SK-N-SH (cell line): ENCODE data around the gene ARHGAP5. TPM values are rescaled to one million over a fixed set of nuclear protein-coding genes. Genes with fewer than 3 reads are reported as not detected.

ENCODE experiments used
- CTCF ChIA-PET: fragments of 300-600, 350-600 bp; formaldehyde crosslinking; extraction: SDS; loops from one replicate; lab custom pipeline; 2021; lab: Yijun Ruan, JAX
- POLR2A ChIA-PET: fragments of 350-600 bp; sonication (Branson Sonifier 250); formaldehyde crosslinking; extraction: SDS; loops from one replicate; lab custom pipeline; 2020; ENCODE audit warnings: antibody characterized with exemption, inconsistent platforms; lab: Yijun Ruan, JAX
- DNase-seq: peaks from one replicate; pipeline ENCODE4 v3.0.0; 2012
- H2AFZ ChIP-seq: fragments of 200-600 bp; sonication (generic); 2 replicates; pipeline ENCODE4 v1.8.1; 2016; ENCODE audit warnings: antibody characterized with exemption, mild to moderate bottlenecking, low read depth
- H3F3A ChIP-seq: fragments of 200-600 bp; sonication (generic); replicated peaks from 2 replicates; pipeline ENCODE3; 2016; ENCODE audit warnings: antibody characterized with exemption, mild to moderate bottlenecking; ENCODE audit not compliant: insufficient read depth
- H3K27ac ChIP-seq, 2 experiments: fragments of 200-500 bp in 1 of 2; fragments of 200-600 bp in 1 of 2; sonication (Bioruptor generic) in 1 of 2; sonication (generic), shearing (Covaris generic) in 1 of 2; 2 replicates each; pipeline versions ENCODE4 v1.5.1 to v1.6.1; 2014 to 2016; ENCODE audit warnings: low read depth in 2 of 2, inconsistent platforms in 1 of 2, low read length in 1 of 2, mild to moderate bottlenecking in 1 of 2, mixed read lengths in 1 of 2
- H3K27me3 ChIP-seq: fragments of 200-600 bp; sonication (generic), shearing (Covaris generic); 2 replicates; pipeline ENCODE4 v1.6.1; 2016; ENCODE audit warnings: mixed run types; ENCODE audit not compliant: insufficient read depth
- H3K36me3 ChIP-seq, 2 experiments: fragments of 200-500 bp in 1 of 2; fragments of 200-600 bp in 1 of 2; sonication (Bioruptor generic) in 1 of 2; sonication (generic) in 1 of 2; replicated peaks in 1 of 2; 2 replicates each; pipeline versions ENCODE3 to v1.5.1; 2014 to 2016; ENCODE audit warnings: low read length in 1 of 2, mild to moderate bottlenecking in 1 of 2; ENCODE audit not compliant: insufficient read depth in 2 of 2, control insufficient read depth in 1 of 2
- H3K4me1 ChIP-seq, 2 experiments: fragments of 200-500 bp in 1 of 2; fragments of 200-600 bp in 1 of 2; sonication (Bioruptor generic) in 1 of 2; sonication (generic), shearing (Covaris generic) in 1 of 2; 2 replicates each; pipeline versions ENCODE4 v1.5.1 to v1.6.1; 2014 to 2016; ENCODE audit warnings: low read depth in 1 of 2, low read length in 1 of 2, mixed run types in 1 of 2; ENCODE audit not compliant: insufficient read depth in 2 of 2, control insufficient read depth in 1 of 2
- H3K4me2 ChIP-seq: fragments of 200-600 bp; sonication (generic), shearing (Covaris generic); 2 replicates; pipeline ENCODE4 v1.6.1; 2017; ENCODE audit warnings: mixed run types
- H3K4me3 ChIP-seq, 2 experiments: fragments of 200-500 bp in 1 of 2; fragments of 200-600 bp in 1 of 2; sonication (Bioruptor generic) in 1 of 2; sonication (generic), shearing (Covaris generic) in 1 of 2; 2 replicates each; pipeline versions ENCODE4 v1.5.1 to v1.8.1; 2014 to 2016; ENCODE audit warnings: low read depth in 2 of 2, inconsistent platforms in 1 of 2, low read length in 1 of 2, mild to moderate bottlenecking in 1 of 2, mixed read lengths in 1 of 2, moderate library complexity in 1 of 2
- H3K79me2 ChIP-seq: fragments of 200-600 bp; sonication (generic); 2 replicates; pipeline ENCODE4 v1.8.1; 2017; ENCODE audit warnings: mild to moderate bottlenecking; ENCODE audit not compliant: insufficient read depth
- H3K9ac ChIP-seq: fragments of 200-600 bp; sonication (generic); 2 replicates; pipeline ENCODE4 v1.6.1; 2017; ENCODE audit warnings: mixed run types
- H3K9me2 ChIP-seq: fragments of 200-600 bp; sonication (generic); 2 replicates; pipeline ENCODE4 v1.6.1; 2017; ENCODE audit warnings: mixed run types
- H3K9me3 ChIP-seq: fragments of 200-600 bp; sonication (generic); 2 replicates; pipeline ENCODE4 v1.6.1; 2017; ENCODE audit warnings: mixed run types, mild to moderate bottlenecking, moderate library complexity
- H4K20me1 ChIP-seq: fragments of 200-600 bp; sonication (generic); 2 replicates; pipeline ENCODE4 v1.6.1; 2017; ENCODE audit warnings: mild to moderate bottlenecking, mixed run types; ENCODE audit not compliant: insufficient read depth
- FOSL2 ChIP-seq: IDR thresholded peaks from 2 replicates; pipeline ENCODE4 v1.4.0; 2012; ENCODE audit warnings: low read depth, mild to moderate bottlenecking, moderate library complexity, borderline replicate concordance
- GATA2 ChIP-seq: sonication (generic); formaldehyde crosslinking; IDR thresholded peaks from 2 replicates; pipeline ENCODE4 v1.5.0; 2020; ENCODE audit warnings: mild to moderate bottlenecking, missing genetic modification reagents
- MXI1 ChIP-seq: IDR thresholded peaks from 2 replicates; pipeline ENCODE4 v1.6.1; 2012; ENCODE audit warnings: mild to moderate bottlenecking, low read depth, low read length, improper control_type of control experiment
- NRF1 ChIP-seq: IDR thresholded peaks from 2 replicates; pipeline ENCODE4 v1.6.1; 2012; ENCODE audit warnings: low read depth, mild to moderate bottlenecking, low read length
- POLR2AphosphoS5 ChIP-seq: IDR thresholded peaks from 2 replicates; pipeline ENCODE4 v1.6.1; 2012; ENCODE audit warnings: low read depth, low read length
- RAD21 ChIP-seq: IDR thresholded peaks from 2 replicates; pipeline ENCODE4 v1.6.1; 2012; ENCODE audit warnings: mild to moderate bottlenecking, low read length
- RCOR1 ChIP-seq: fragments of 150-350 bp; IDR thresholded peaks from 2 replicates; pipeline ENCODE4 v1.6.1; 2017; ENCODE audit warnings: antibody characterized with exemption, low read length
- RFX5 ChIP-seq: IDR thresholded peaks from 2 replicates; pipeline ENCODE4 v1.6.1; 2012; ENCODE audit warnings: mild to moderate bottlenecking, improper control_type of control experiment, low read length
- TAF1 ChIP-seq: IDR thresholded peaks from 2 replicates; pipeline ENCODE4 v1.6.1; 2012; ENCODE audit warnings: low read depth, mild to moderate bottlenecking, low read length, moderate library complexity, borderline replicate concordance
- TCF12 ChIP-seq: IDR thresholded peaks from 2 replicates; pipeline ENCODE4 v1.4.0; 2012
- TEAD4 ChIP-seq: IDR thresholded peaks from 2 replicates; pipeline ENCODE4 v1.4.0; 2012; ENCODE audit warnings: mild to moderate bottlenecking, borderline replicate concordance; ENCODE audit not compliant: insufficient read depth
- YY1 ChIP-seq: IDR thresholded peaks from 2 replicates; pipeline ENCODE4 v1.4.0; 2012; ENCODE audit warnings: low read depth, mild to moderate bottlenecking
- WGBS: methylation state at CpG from one replicate; pipeline ENCODE4 v1.1.6; 2017; ENCODE audit warnings: low lambda C conversion rate; 5-methylcytosine and 5-hydroxymethylcytosine counted together
- polyA plus RNA-seq, 3 experiments: library from polyadenylated mRNA; depleted of rRNA; stranded (reverse); fragments of >200 nt; gene quantifications; 2 replicates each; pipeline ENCODE4 v1.2.3, GENCODE V29; 2012
- TF ChIP-seq, protein P1 (sequence below): fragments of 150-350 bp; IDR thresholded peaks from 2 replicates; pipeline ENCODE4 v1.6.1; 2017; ENCODE audit warnings: antibody characterized with exemption, low read length, low read depth, borderline replicate concordance
- TF ChIP-seq, protein P2 (sequence below): IDR thresholded peaks from 2 replicates; pipeline ENCODE4 v1.4.0; 2012; ENCODE audit warnings: low read depth, borderline replicate concordance
- TF ChIP-seq, protein P3 (sequence below): IDR thresholded peaks from 2 replicates; pipeline ENCODE4 v1.4.0; 2012; ENCODE audit warnings: low read depth

Gene ARHGAP5
- polyA plus RNA-seq, 1 of the 3 experiments (the other 2 are of a cell fraction): 7.2 TPM

DNA sequence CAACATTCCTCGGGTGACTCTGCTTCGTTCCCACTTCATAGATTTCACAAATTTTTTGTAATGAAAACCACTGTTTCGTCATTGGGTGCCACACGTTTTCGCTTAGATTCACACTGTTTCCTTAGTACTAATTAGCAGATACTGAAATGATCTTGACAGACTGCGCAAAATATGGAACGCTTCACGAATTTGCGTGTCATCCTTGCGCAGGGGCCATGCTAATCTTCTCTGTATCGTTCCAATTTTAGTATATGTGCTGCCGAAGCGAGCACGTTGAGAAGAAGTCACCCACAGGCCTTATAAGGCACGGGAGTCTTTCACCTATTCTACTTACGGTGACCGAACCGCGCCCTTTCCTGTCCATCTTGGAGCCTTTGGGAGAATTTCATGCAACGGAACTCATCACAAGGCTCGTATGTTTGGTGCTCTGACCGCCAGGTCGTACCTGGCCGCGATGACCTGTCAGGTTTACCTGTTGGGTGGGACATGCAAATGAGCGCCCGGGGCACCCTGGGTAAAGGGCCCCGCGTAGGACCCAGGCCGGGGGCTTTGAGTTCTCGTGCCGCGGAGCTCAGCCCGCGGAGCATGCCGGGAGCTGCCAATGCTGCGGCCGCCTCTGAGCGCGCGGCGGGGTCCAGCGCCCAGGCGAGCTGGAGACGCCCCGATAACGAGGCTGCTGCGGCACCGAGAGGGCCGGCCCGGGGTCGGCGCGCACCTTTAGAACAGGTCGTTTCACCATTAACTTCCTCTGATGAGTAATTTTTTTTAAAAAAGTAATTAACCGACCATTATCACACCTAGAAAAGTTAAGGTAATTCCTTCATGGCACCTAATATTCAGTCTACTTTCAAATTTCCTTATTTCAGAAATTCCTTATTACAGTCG, 126.1 kb downstream of the ARHGAP5 start, which contains the start of gene RNU6-8:
TSS of gene RNU6-8 (minus strand) at position 272 of the 885 bp plus-strand sequence.
- WGBS: 0% methylated on average over 41 of the region's 57 CpGs
- no peaks in the 10 kb centered on the region for H4K20me1 ChIP-seq
- DNase-seq: peak; percentile 95

More for the DNA sequence above, 126.1 kb downstream of the ARHGAP5 start, which contains the start of gene RNU6-8:
- H3K4me3 ChIP-seq: peak within 1 kb of the TSS; percentile 78
- no peaks in the 10 kb centered on the region for H3K9me2 ChIP-seq
- no peaks in the 10 kb centered on the region for H3K27me3 ChIP-seq
- H3K36me3 ChIP-seq: no peaks in the 10 kb centered on the region
- TF ChIP-seq NRF1: peak; percentile 47
- no peak for TF ChIP-seq RFX5
- TF ChIP-seq FOSL2: peak; percentile 32; the same call in 1 of the 2 replicates
- TF ChIP-seq, protein P1, sequence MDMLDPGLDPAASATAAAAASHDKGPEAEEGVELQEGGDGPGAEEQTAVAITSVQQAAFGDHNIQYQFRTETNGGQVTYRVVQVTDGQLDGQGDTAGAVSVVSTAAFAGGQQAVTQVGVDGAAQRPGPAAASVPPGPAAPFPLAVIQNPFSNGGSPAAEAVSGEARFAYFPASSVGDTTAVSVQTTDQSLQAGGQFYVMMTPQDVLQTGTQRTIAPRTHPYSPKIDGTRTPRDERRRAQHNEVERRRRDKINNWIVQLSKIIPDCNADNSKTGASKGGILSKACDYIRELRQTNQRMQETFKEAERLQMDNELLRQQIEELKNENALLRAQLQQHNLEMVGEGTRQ: no peak
- peak; percentile 14; the same call in 1 of the 2 replicates for TF ChIP-seq RCOR1
- peak; percentile 78 for TF ChIP-seq TEAD4
- no peak for TF ChIP-seq RAD21
- TF ChIP-seq TAF1: peak; percentile 52
- TF ChIP-seq, protein P2, sequence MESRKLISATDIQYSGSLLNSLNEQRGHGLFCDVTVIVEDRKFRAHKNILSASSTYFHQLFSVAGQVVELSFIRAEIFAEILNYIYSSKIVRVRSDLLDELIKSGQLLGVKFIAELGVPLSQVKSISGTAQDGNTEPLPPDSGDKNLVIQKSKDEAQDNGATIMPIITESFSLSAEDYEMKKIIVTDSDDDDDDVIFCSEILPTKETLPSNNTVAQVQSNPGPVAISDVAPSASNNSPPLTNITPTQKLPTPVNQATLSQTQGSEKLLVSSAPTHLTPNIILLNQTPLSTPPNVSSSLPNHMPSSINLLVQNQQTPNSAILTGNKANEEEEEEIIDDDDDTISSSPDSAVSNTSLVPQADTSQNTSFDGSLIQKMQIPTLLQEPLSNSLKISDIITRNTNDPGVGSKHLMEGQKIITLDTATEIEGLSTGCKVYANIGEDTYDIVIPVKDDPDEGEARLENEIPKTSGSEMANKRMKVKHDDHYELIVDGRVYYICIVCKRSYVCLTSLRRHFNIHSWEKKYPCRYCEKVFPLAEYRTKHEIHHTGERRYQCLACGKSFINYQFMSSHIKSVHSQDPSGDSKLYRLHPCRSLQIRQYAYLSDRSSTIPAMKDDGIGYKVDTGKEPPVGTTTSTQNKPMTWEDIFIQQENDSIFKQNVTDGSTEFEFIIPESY: 0 out of 2 replicates have a peak, but pooled peaks have one; percentile 28
- TF ChIP-seq POLR2AphosphoS5: 0 out of 2 replicates have a peak, but pooled peaks have one; percentile 37
- TF ChIP-seq MXI1: peak; percentile 72
- 0 out of 2 replicates have a peak, but pooled peaks have one; percentile 39 for TF ChIP-seq YY1
- TF ChIP-seq, protein P3, sequence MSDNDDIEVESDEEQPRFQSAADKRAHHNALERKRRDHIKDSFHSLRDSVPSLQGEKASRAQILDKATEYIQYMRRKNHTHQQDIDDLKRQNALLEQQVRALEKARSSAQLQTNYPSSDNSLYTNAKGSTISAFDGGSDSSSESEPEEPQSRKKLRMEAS: peak; percentile 82; the same call in 1 of the 2 replicates
- TF ChIP-seq TCF12: 0 out of 2 replicates have a peak, but pooled peaks have one; percentile 2
- TF ChIP-seq GATA2 (CRISPR knock-in tag): 0 out of 2 replicates have a peak, but pooled peaks have one; percentile 6
- no peaks in the 10 kb centered on the region for H3K9me3 ChIP-seq
- H3K4me1 ChIP-seq: peaks cover 0 to 6% of the 10 kb centered on the region in 2 experiments; a peak in 2 of 4 replicates
- H3K27ac ChIP-seq: peak within 1 kb of the TSS; percentile 59 to 95
- peaks cover 11% of the 10 kb centered on the region for H3F3A ChIP-seq
- no peaks in the 10 kb centered on the region for H3K79me2 ChIP-seq
- peak within 1 kb of the TSS; percentile 94 for H2AFZ ChIP-seq
- peak within 1 kb of the TSS; percentile 74; the same call in 1 of the 2 replicates for H3K9ac ChIP-seq
- POLR2A ChIA-PET: interaction anchor here (0.8 to 2.0 kb wide), 3 partner anchors 125 to 783 kb away, joined by 3 to 7 read pairs (median 3); partner anchors contain the start of genes ARHGAP5 and HEATR5A
- H3K4me2 ChIP-seq: peak within 1 kb of the TSS; percentile 81
- CTCF ChIA-PET: interaction anchor here (0.9 to 1.5 kb wide), 6 partner anchors 22 to 996 kb away, joined by 3 to 5 read pairs (median 3); partner anchors contain the start of gene HECTD1
